DMS53 treated with DMSO at 0.1 percent for 48 hours (cell line): ENCODE data around the gene RSU1.

Source experiments
- DNase-seq: peaks from one replicate; lab custom pipeline; 2025; ENCODE audit not compliant: unreplicated experiment; lab: John Stamatoyannopoulos, UW

RSU1 gene

GRCh38 chr10:16685551-16685950 is 131.7 kb downstream of the RSU1 start:
- DNase-seq, result no peak

DNA sequence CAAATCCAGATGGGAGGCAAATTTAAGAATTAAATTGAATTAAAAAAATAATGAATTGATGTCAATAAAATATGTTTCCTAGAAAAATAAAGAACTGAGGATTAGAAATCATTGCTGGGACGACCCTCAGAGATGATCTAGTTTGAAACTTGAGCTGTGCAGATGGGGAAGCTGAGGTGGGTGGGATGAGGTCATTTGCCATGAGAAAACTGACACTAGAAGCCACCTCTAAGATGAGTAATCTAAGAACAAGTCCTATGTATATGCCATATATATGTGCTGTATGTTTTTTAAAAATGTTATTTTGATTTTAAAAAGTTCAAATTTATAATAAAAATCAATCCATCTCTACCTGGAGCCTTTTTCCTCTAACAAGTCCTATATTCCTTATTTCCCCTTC is 135.7 kb downstream of the RSU1 start:
- DNase-seq, result no peak

- no peak for DNase-seq
These were observed 137.7 kb downstream of the RSU1 start for GRCh38 chr10:16679511-16679910.

DNA sequence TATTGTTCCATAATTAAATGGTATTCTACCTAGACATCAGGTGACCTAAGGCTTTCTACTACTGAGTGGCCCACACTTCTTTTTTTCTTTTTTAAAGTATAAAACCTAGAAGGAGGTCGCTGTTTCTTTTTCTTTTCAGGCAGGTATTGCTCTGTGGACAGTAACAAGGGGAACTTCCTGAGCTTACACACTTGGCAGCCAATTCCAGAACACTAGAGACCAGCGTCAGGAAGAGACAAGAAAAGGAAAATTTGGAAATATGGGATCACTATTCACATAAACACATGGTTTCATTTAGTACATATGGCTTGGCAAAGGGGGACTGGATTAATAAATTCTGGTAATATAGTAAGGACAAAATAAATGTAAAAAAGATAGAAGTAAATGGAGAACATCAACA is 141.9 kb downstream of the RSU1 start:
- no peak for DNase-seq

GRCh38 chr10:16674147-16674703 is 143.0 kb downstream of the RSU1 start:
- DNase-seq, result peak; percentile 90

- DNase-seq, result peak; percentile 92
These were observed 143.8 kb downstream of the RSU1 start for GRCh38 chr10:16673443-16673842.

GRCh38 chr10:16663444-16663843 is 153.8 kb downstream of the RSU1 start:
- no peak for DNase-seq

DNA sequence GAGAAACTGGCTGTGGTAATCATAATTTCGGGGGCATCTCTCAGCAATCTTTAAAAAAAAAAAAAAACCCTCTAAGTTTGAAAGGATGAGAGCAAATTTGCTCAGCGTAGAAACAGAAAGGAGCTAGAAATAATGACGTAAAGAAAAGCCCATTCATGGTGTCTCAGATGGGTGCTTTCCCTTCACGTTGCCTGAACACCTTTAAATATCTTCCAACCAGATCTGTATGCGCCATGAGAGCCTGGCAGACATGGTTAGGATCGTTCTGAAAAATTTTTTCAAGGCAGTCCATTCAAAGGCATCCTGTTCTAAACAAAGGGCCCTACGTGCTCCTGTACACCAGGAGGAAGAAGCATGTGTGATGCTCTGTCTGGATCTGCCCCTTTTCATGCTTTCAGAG is 154.3 kb downstream of the RSU1 start:
- DNase-seq, result no peak

DNA sequence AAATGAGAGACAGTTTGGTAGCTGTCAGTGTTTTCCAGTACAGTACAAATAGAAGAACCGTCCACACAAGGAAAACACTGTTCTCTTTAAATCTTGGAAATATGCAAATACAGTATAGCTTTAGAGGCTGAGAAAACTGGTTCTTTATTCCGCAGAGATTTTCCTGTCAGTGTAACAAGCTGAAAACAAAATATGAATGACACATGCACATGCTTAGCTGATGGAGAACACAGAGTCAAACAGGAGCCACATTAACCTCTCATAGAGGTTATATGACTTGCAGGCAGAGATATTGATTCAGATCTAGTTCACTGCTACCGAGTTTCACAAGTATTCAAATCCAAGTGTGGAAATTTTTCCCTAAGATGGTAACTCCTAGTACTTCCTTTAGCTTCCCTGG is 160.3 kb downstream of the RSU1 start:
- DNase-seq, result no peak

DNA sequence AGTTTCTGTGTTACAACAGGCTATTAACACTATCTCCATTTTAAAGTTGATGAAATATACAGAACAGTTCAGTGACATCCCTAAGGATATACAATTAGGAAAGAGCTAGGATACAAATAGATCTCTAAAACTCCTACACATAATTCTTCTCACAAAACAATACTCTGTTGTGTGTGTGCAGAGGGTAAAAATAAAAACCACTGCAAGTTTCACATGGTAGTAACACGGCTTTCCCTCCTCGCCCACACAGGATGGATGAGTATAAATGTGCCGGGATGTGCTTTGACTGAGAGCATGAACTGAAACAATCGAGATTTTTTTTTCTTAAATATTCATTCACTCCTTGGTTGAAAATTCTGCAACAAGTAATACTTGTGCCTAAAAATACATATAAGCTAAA is 164.0 kb downstream of the RSU1 start:
- DNase-seq, result no peak

GRCh38 chr10:16652154-16652553 is 165.1 kb downstream of the RSU1 start:
- no peak for DNase-seq

DNA sequence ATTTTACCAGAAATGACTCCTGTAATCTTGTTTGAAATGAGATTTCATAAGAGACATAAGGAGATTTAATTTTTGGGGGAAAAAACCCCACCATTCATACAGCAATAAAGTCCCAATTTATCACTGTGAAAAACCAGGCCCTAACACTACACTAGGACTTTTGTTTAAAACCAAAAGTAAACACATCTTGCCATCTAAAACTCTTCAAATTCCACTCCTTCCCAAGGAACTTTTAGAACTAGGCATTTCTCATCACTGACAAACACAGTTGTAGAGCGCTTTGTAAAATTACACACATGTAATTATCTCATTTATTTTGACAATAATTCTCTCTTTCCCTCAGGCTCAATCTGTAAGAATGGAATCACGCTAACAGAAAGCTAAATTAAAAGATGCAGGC is 167.5 kb downstream of the RSU1 start:
- no peak for DNase-seq

- no peak for DNase-seq
These were observed 168.9 kb downstream of the RSU1 start for GRCh38 chr10:16648366-16648765.

- DNase-seq, result no peak
These were observed 170.8 kb downstream of the RSU1 start for GRCh38 chr10:16646181-16647059.

DNA sequence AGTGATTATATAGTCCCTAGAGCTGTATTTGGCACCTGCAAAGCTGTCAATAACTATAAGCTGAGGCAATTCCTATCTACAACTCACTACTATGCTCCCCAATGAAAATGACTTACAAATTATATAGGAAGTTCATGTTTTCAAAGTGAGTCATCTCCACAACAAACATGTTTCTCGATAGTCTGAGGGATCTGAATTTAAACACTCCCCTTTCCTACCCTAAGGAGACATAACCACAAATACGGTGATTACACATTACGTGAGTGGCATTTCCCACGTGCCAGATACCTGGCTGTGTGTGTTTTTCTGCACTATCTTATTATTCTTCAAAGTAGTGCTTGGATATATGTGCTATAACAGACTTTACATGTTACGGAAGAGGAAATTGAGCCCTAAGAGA is 173.1 kb downstream of the RSU1 start:
- peak; percentile 68 for DNase-seq

- no peak for DNase-seq
These were observed 173.7 kb downstream of the RSU1 start for GRCh38 chr10:16643502-16643901.

DNA sequence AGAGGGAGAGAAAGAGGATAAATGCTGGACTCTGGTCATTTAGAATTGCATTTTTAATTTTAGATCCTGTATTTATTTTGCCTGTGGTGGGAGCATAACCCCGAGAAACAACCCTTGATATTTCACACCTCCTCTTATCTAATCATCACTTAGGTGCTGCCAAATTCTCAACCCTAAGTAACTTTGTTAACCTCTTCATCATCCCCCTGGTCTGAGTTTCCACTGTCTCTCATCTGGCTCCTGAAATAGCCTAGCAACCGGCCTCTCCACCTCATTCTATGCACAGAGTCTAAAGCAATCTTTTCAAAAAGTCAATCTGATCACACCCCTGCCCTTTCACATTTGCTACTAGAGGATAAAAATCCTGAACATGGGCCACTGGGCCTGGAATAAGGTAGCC is 177.1 kb downstream of the RSU1 start:
- no peak for DNase-seq

DNA sequence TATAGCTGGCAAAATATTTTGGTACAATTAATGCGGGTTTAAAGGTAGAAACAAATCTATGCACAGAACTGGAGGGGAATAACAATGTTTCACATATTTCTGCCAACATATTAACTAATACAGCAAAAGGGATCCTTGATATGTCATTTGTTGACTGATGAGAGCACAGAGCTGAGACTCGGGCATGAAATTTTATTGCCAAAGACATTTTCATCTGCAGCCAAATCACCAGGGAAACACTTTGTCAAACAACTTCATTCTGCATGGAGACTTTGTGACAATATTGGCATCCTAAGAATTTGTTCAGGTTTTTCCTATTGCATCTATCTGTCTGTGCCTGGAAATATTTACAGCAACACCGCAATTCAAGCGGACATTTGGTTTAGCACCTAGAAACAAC is 177.8 kb downstream of the RSU1 start:
- DNase-seq, result no peak

GRCh38 chr10:16632996-16633395 is 184.2 kb downstream of the RSU1 start:
- no peak for DNase-seq

DNA sequence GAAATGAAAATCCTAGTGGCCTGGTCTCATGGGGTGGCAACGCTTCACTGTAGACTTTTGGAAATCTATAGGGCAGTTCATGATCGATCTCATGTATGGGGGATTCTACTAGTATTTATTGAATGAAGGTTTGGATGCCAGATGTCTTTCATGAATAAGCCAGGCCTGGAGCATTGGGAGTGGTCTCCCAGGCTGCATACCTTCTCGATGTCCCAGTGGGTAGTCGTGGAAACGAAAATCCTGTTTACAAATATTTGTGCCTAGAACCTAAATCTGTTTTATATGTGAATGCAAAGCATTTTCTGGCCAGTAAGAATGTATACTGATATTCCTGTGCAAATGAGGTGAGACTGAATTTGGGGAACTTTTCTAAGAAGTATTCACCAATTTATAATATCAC is 190.5 kb downstream of the RSU1 start:
- no peak for DNase-seq

- DNase-seq, result no peak
These were observed 204.3 kb downstream of the RSU1 start for GRCh38 chr10:16612981-16613355.

- no peak for DNase-seq
These were observed 204.9 kb downstream of the RSU1 start for GRCh38 chr10:16612115-16612980.
